ENCODE results near the gene PTDSS2.
"Not testable (repeated sequence)": the region's sequence is repeated elsewhere in the genome, so short reads cannot be mapped to it uniquely, and the experiment has no call there.

The PTDSS2 gene

GRCh38 chr11:409600-410483, 40.2 kb upstream of the PTDSS2 start:
- peaks cover 18% of the 10 kb centered on the region for H3K4me1 Mint-ChIP-seq (ENCODE audit: low read depth)
- H3K36me3 Mint-ChIP-seq: no peaks in the 10 kb centered on the region
- no peak overlapping the region for H3K4me3 Mint-ChIP-seq
- no peaks in the 10 kb centered on the region for H3K9me3 Mint-ChIP-seq (ENCODE audit: low read depth)
- H3K27ac Mint-ChIP-seq: no peak overlapping the region
- no peaks in the 10 kb centered on the region for H3K27me3 Mint-ChIP-seq

DNA sequence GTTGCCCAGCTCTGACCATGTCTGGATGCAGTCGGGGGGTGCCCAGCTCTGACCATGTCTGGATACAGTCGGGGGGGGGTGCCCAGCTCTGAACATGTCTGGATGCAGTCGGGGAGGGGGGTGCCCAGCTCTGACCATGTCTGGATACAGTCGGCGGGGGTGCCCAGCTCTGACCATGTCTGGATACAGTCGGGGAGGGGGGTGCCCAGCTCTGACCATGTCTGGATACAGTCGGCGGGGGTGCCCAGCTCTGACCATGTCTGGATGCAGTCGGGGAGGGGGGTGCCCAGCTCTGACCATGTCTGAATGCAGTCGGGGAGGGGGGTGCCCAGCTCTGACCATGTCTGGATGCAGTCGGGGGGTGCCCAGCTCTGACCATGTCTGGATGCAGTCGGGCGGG, 39.4 kb upstream of the PTDSS2 start:
- not testable (repeated sequence) for H3K27me3 Mint-ChIP-seq; H3K4me3 Mint-ChIP-seq; H3K27ac Mint-ChIP-seq; H3K36me3 Mint-ChIP-seq; H3K9me3 Mint-ChIP-seq (ENCODE audit: low read depth)
- peaks cover 24% of the 10 kb centered on the region for H3K4me1 Mint-ChIP-seq (ENCODE audit: low read depth)

GRCh38 chr11:411520-411919, 38.6 kb upstream of the PTDSS2 start:
- not testable (repeated sequence) for H3K36me3 Mint-ChIP-seq; H3K27me3 Mint-ChIP-seq; H3K27ac Mint-ChIP-seq; H3K4me3 Mint-ChIP-seq; H3K9me3 Mint-ChIP-seq (ENCODE audit: low read depth)
- peaks cover 29% of the 10 kb centered on the region for H3K4me1 Mint-ChIP-seq (ENCODE audit: low read depth)

DNA sequence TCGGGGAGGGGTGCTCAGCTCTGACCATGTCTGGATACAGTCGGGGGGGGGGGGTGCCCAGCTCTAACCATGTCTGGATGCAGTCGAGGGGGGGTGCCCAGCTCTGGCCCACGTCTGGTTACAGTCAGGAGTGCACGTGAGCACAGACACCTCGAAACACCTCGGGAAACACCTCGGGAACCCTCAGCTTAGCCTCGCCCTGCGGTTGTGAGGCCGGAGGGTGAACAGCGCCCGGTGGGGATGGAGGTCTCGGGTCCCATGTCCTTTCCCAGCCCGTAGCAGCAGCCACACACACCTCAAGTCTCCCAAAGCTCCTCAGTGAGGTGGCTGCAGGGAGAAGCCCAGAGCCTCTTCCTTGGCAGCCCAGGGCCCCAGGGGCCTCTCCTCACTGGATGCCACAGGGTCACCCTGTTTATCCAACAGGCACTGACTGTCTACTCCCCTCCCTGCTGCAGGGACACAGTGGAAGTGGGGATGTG, 37.4 kb upstream of the PTDSS2 start:
- no peaks in the 10 kb centered on the region for H3K36me3 Mint-ChIP-seq
- no peaks in the 10 kb centered on the region for H3K27me3 Mint-ChIP-seq
- no peak overlapping the region for H3K27ac Mint-ChIP-seq
- H3K4me3 Mint-ChIP-seq: peak overlapping the region; percentile 58
- no peaks in the 10 kb centered on the region for H3K9me3 Mint-ChIP-seq (ENCODE audit: low read depth)
- H3K4me1 Mint-ChIP-seq (ENCODE audit: low read depth): peaks cover 28% of the 10 kb centered on the region

DNA sequence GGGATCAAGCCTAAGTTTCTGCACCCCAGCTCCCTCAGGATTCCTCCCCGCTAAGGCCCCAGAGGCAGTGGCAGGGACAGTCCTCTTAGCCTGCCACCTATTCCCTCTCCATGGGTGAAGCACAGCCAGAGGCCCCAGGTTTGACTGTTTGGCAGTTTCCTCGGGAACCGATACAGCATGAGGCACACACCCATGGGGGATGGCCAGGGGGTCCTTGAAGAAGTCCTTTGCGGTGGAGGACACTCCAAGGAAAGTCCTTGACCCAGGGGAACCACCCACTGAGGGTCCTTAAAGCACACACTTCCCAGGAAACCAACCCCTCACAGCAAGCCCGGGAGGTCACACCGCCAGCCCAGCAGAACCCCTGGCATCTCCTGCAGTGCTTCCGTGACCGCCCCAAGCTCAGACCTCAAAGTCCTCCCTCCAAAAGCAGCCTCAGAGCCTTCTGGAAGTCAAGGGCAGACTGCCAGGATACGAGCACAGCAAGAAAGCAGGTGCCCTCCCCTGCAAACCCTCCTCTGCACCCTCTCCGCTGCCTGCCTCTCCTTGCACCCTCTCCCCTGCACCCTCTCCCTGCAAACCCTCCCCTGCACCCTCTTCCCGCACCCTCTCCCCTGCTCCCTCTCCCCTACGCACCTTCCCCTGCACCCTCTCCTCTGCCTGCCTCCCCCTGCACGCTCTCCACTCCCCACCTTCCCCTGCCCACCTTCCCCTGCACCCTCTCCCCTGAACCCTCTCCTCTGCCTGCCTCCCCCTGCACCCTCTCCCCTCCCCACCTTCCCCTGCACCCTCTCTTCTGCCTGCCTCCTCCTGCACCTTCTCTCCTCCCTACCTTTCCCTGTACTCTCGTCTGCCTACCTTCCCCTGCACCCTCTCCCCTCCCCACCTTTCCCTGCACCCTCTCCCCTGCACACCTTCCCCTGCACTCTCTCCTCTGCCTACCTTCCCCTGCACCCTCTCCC, 36.7 kb upstream of the PTDSS2 start:
- no peaks in the 10 kb centered on the region for H3K9me3 Mint-ChIP-seq (ENCODE audit: low read depth)
- H3K36me3 Mint-ChIP-seq: no peaks in the 10 kb centered on the region
- H3K27ac Mint-ChIP-seq: no peak overlapping the region
- peaks cover 28% of the 10 kb centered on the region for H3K4me1 Mint-ChIP-seq (ENCODE audit: low read depth)
- H3K27me3 Mint-ChIP-seq: no peaks in the 10 kb centered on the region
- H3K4me3 Mint-ChIP-seq: peak overlapping the region; percentile 58

DNA sequence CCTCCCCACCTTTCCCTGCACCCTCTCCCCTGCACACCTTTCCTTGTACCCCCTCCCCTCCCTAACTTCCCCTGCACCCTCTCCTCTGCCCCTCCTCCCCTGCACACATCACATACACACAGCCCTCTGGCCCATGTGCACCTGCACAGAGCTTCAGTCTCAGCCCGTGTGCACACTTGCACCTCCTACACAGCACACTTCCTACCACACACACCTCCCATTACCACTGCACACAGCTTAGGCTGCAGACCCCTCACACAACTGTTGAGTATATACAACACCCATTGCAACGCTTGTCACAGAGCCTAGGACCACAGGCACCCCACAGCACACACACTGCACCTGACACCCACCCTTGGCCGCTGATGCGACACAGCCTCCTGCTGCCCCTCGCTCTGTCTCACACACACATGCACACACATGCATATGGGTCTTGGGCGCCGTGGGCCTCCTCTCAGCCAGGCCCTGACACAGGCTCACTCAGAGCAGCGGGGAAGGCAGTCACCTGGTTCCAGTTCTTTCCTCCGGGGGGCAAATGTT, 35.7 kb upstream of the PTDSS2 start:
- Mint-ChIP-seq H3K4me1 (ENCODE audit: low read depth) (peaks cover 27% of the 10 kb centered on the region), H3K9me3 (ENCODE audit: low read depth) (no peaks in the 10 kb centered on the region), H3K4me3 (peak overlapping the region; percentile 93), H3K27me3 (no peaks in the 10 kb centered on the region), H3K27ac (peak overlapping the region; percentile 85), H3K36me3 (no peaks in the 10 kb centered on the region)

GRCh38 chr11:415640-416041, 34.4 kb upstream of the PTDSS2 start:
- no peaks in the 10 kb centered on the region for H3K36me3 Mint-ChIP-seq
- H3K4me3 Mint-ChIP-seq: peak overlapping the region; percentile 93
- H3K4me1 Mint-ChIP-seq (ENCODE audit: low read depth): peaks cover 27% of the 10 kb centered on the region
- peak overlapping the region; percentile 85 for H3K27ac Mint-ChIP-seq
- no peaks in the 10 kb centered on the region for H3K9me3 Mint-ChIP-seq (ENCODE audit: low read depth)
- no peaks in the 10 kb centered on the region for H3K27me3 Mint-ChIP-seq

- Mint-ChIP-seq H3K4me3 (peak overlapping the region; percentile 93), H3K9me3 (ENCODE audit: low read depth) (no peaks in the 10 kb centered on the region), H3K27me3 (no peaks in the 10 kb centered on the region), H3K27ac (peak overlapping the region; percentile 85), H3K4me1 (ENCODE audit: low read depth) (peaks cover 27% of the 10 kb centered on the region), H3K36me3 (no peaks in the 10 kb centered on the region)
Measured at GRCh38 chr11:416051-416756, 33.9 kb upstream of the PTDSS2 start.

DNA sequence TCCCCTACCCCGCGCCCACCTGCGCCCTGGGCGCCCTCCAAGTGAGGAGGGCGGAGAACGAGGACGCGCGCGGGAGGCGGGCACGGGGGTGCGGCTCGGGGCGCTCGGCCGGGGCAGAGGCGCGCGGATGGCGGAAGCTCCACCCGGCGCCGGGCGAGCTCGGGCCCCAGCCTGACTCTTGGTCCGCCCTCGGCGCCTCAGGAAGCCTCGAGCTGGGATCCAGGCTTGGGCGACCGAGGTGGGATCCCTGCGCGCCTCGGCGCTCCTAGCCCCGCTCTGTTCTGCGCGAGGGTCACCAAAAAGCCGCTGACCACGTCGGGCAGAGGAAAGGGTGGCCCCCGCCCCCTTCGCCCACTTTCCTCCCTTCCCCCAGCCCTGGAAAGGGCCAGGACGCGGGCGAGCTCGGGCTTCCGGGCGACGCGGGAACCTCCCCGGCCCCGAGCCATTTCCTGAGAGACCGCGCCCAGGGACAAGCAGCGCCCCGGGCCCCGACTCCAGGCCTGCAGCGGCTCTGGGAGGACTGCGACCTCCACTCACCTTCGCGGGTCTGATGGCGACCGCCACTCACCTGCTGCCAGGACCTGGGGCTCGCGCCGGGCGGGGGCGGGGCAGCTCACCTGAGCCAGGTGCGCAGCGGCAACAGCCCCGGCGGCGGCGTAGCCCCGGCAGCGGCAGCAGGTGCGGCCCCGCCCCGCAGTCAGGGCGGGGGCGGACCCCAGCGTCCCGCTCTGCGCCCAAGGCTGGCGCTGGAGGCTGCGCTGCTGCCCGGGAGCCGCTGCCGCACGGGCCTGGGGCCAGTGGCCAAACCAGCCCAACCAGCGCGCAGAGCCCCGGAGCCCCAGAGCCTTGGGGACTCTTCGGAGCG, 33.1 kb upstream of the PTDSS2 start:
- Mint-ChIP-seq H3K4me3 (peak overlapping the region; percentile 93), H3K27ac (no peak overlapping the region)

DNA sequence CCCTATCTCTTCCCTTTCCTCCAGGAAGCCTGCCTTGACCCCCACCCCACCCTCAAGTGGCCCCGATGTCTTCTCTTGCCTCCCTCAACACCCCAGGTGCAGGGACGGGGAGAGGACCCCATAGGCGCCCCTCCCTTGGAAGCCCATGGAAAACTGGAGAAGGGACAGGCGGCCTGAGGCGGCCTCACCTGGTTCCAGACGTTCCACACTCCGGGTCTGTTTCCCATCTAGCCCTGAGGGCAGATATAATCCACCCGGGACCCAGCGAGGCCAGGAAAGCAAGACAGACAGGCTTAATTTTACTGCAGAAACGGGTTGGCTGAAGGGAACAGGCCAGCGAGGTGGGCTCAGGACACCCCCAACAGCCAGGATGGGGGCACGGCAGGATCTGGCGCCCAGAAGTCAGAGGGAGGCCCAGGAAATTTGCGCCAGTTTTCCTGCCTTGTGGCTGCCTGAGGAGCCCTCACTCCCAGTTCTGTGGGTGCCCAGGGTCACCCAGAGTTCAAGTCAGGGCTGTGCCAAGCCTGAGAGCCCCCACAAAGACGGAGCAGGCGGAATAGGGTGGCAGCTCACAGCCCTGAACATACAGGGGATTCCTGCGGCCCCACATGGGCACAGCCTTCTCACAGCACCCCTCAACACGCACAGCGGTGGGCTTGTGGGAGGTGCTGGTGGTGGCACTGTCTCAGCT, 32.3 kb upstream of the PTDSS2 start:
- Mint-ChIP-seq H3K4me1 (ENCODE audit: low read depth) (peaks cover 24% of the 10 kb centered on the region), H3K9me3 (ENCODE audit: low read depth) (no peaks in the 10 kb centered on the region), H3K27me3 (no peaks in the 10 kb centered on the region), H3K36me3 (no peaks in the 10 kb centered on the region), H3K27ac (no peak overlapping the region), H3K4me3 (peak overlapping the region; percentile 70)

More for the DNA sequence above, 33.1 kb upstream of the PTDSS2 start:
- H3K27me3 Mint-ChIP-seq: no peaks in the 10 kb centered on the region
- peaks cover 27% of the 10 kb centered on the region for H3K4me1 Mint-ChIP-seq (ENCODE audit: low read depth)
- no peaks in the 10 kb centered on the region for H3K9me3 Mint-ChIP-seq (ENCODE audit: low read depth)
- H3K36me3 Mint-ChIP-seq: no peaks in the 10 kb centered on the region

DNA sequence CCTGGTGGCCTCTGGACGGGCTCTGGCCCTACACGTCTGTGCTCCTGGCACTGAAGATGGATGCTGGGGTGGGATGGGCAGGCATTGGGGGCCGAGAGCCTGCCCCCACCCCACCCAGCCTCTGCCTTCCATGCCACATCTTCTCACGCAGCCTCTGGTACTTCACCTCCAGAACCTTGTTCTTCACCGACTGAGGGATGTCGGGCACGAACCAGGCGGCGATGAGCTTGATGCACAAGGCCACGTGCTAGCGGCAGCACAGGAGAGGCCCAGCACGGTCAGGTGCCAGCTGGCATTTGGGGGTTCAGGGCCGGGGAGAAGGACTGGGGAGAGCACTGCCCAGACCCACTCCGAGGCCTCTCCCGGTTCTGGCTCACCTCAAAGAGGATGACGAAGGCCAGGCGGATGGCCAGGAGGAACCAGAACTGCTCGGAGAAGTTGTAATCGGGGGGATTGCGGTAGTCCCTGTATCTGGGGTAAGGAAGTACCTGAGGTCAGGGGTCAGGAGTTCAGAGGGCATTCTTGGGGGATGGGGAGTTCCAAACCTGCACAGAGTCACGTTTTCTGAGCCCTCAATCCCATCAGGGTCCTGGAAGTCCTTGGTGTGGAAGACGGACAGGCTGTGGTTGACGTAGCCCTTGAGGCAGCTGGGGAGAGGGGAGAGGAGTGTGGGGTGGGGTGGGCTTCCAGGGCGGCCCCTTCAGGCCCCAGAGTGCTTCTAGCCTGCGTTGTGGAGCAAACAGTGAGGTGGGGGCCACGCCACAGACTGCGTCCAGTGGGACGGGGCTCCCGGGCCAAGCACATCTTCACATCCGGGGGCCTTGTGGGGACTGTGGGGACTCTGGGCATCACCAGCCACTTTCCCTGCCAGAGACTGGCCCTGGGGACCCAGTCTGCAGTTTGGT, 31.5 kb upstream of the PTDSS2 start:
- Mint-ChIP-seq H3K9me3 (ENCODE audit: low read depth) (no peaks in the 10 kb centered on the region), H3K36me3 (no peaks in the 10 kb centered on the region), H3K4me1 (ENCODE audit: low read depth) (peaks cover 18% of the 10 kb centered on the region), H3K4me3 (no peak overlapping the region), H3K27ac (no peak overlapping the region), H3K27me3 (no peaks in the 10 kb centered on the region)

GRCh38 chr11:419248-420005, 30.7 kb upstream of the PTDSS2 start:
- no peak overlapping the region for H3K27ac Mint-ChIP-seq
- H3K27me3 Mint-ChIP-seq: no peaks in the 10 kb centered on the region
- H3K4me1 Mint-ChIP-seq (ENCODE audit: low read depth): peaks cover 16% of the 10 kb centered on the region
- peaks cover 1% of the 10 kb centered on the region for H3K36me3 Mint-ChIP-seq
- no peak overlapping the region for H3K4me3 Mint-ChIP-seq
- no peaks in the 10 kb centered on the region for H3K9me3 Mint-ChIP-seq (ENCODE audit: low read depth)
